GM13976 (cell line): ENCODE results near the gene LTB4R.

ENCODE experiments used
- DNase-seq: peaks from one replicate; pipeline ENCODE4 v3.0.0; 2012; ENCODE audit warnings: low spot score
- CTCF ChIP-seq: IDR thresholded peaks from 2 replicates; pipeline ENCODE4 v1.5.1; 2012; ENCODE audit warnings: borderline replicate concordance, mild to moderate bottlenecking; ENCODE audit not compliant: insufficient read depth; ENCODE audit errors: extremely low read depth, missing control alignments, control extremely low read depth
- in situ Hi-C: fragments of 300-500 bp; cut with MboI; formaldehyde crosslinking; loops from one replicate; pipeline ENCODE4 v1.12.0; 2022; ENCODE audit warnings: low sequenced_read_pairs, mixed read lengths, inconsistent platforms; ENCODE audit not compliant: unreplicated experiment

Gene LTB4R

GRCh38 chr14:24360281-24360680 lies 49.0 kb downstream of the LTB4R start:
- in situ Hi-C loops, result loop anchor here (10.0 kb wide), 1 partner anchor 75 kb away; no protein-coding TSS in a partner anchor
- no peak for TF ChIP-seq CTCF
- DNase-seq, result no peak

- DNase-seq, result no peak
- TF ChIP-seq CTCF, result no peak
- in situ Hi-C loops, result loop anchor here (10.0 kb wide), 1 partner anchor 73 kb away; no protein-coding TSS in a partner anchor
These were observed 50.0 kb downstream of the LTB4R start for GRCh38 chr14:24361326-24361725.

- in situ Hi-C loops, result loop anchor here (10.0 kb wide), 1 partner anchor 72 kb away; no protein-coding TSS in a partner anchor
- no peak for DNase-seq
- TF ChIP-seq CTCF, result no peak
These were observed 51.1 kb downstream of the LTB4R start for GRCh38 chr14:24362241-24362960.

- no peak for DNase-seq
- in situ Hi-C loops, result loop anchor here (10.0 kb wide), 1 partner anchor 71 kb away; no protein-coding TSS in a partner anchor
- TF ChIP-seq CTCF, result no peak
These were observed 52.1 kb downstream of the LTB4R start for GRCh38 chr14:24363401-24363800.

GRCh38 chr14:24364841-24365240 lies 53.5 kb downstream of the LTB4R start:
- DNase-seq, result no peak
- in situ Hi-C loops, result loop anchor here (10.0 kb wide), 1 partner anchor 70 kb away; no protein-coding TSS in a partner anchor
- TF ChIP-seq CTCF, result no peak

- in situ Hi-C loops, result loop anchor here (10.0 kb wide), 1 partner anchor 69 kb away; no protein-coding TSS in a partner anchor
- peak; percentile 70 for DNase-seq
- peak; percentile 88 for TF ChIP-seq CTCF
These were observed 54.5 kb downstream of the LTB4R start for GRCh38 chr14:24365600-24366412.
